ENCODE measurements around the gene CC2D2A. TPM values are rescaled to one million over a fixed set of nuclear protein-coding genes. Genes with fewer than 3 reads are reported as not detected.

CC2D2A gene
- total RNA-seq, 1 experiment from 2014 or later: 10.2 TPM

DNA sequence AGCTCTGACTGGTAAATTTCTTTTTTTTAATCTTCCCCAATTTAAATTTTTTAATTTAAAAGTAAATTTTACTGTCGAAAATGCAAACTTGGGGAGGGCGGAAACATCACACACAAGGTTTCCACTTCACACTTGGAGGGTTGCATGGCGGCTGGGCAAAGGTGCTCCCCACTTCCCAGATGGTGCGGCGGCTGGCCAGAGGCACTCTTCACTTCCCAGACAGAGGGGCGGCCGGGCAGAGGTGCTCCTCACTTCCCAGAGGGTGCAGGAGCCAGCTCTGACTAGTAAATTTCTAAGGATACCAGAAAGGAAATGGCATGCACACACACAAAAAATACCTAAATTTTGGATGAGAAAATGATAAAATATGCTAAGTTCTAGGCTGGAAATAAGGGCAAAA lies 25.4 kb upstream of the CC2D2A start:
- H3K36me3 Mint-ChIP-seq: no peaks in the 10 kb centered on the region
- H3K9me3 Mint-ChIP-seq: peaks cover 39% of the 10 kb centered on the region
- no peaks in the 10 kb centered on the region for H3K4me1 Mint-ChIP-seq
- H3K4me3 Mint-ChIP-seq: no peak overlapping the region
- ATAC-seq (no peak), DNase-seq (ENCODE audit: low spot score) (no peak)
- ChIA-PET CTCF (no interaction called here), POLR2A (no interaction called here)
- no peak for TF ChIP-seq GRHL2 (CRISPR knock-in tag; IDR thresholded peaks at IDR 0.05; ENCODE audit: insufficient replicate concordance, severe bottlenecking)
- TF ChIP-seq MXD4 (CRISPR knock-in tag; IDR thresholded peaks at IDR 0.05; ENCODE audit: borderline replicate concordance): no peak
- TF ChIP-seq SMAD3 (CRISPR knock-in tag; IDR thresholded peaks at IDR 0.05; ENCODE audit: borderline replicate concordance): no peak
- TF ChIP-seq, protein P1, sequence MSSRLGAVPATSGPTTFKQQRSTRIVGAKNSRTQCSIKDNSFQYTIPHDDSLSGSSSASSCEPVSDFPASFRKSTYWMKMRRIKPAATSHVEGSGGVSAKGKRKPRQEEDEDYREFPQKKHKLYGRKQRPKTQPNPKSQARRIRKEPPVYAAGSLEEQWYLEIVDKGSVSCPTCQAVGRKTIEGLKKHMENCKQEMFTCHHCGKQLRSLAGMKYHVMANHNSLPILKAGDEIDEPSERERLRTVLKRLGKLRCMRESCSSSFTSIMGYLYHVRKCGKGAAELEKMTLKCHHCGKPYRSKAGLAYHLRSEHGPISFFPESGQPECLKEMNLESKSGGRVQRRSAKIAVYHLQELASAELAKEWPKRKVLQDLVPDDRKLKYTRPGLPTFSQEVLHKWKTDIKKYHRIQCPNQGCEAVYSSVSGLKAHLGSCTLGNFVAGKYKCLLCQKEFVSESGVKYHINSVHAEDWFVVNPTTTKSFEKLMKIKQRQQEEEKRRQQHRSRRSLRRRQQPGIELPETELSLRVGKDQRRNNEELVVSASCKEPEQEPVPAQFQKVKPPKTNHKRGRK (CRISPR knock-in tag; IDR thresholded peaks at IDR 0.05; ENCODE audit: borderline replicate concordance): no peak
- TF ChIP-seq, protein P2, sequence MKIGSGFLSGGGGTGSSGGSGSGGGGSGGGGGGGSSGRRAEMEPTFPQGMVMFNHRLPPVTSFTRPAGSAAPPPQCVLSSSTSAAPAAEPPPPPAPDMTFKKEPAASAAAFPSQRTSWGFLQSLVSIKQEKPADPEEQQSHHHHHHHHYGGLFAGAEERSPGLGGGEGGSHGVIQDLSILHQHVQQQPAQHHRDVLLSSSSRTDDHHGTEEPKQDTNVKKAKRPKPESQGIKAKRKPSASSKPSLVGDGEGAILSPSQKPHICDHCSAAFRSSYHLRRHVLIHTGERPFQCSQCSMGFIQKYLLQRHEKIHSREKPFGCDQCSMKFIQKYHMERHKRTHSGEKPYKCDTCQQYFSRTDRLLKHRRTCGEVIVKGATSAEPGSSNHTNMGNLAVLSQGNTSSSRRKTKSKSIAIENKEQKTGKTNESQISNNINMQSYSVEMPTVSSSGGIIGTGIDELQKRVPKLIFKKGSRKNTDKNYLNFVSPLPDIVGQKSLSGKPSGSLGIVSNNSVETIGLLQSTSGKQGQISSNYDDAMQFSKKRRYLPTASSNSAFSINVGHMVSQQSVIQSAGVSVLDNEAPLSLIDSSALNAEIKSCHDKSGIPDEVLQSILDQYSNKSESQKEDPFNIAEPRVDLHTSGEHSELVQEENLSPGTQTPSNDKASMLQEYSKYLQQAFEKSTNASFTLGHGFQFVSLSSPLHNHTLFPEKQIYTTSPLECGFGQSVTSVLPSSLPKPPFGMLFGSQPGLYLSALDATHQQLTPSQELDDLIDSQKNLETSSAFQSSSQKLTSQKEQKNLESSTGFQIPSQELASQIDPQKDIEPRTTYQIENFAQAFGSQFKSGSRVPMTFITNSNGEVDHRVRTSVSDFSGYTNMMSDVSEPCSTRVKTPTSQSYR (CRISPR knock-in tag; IDR thresholded peaks at IDR 0.05): no peak
- TF ChIP-seq, protein P3, sequence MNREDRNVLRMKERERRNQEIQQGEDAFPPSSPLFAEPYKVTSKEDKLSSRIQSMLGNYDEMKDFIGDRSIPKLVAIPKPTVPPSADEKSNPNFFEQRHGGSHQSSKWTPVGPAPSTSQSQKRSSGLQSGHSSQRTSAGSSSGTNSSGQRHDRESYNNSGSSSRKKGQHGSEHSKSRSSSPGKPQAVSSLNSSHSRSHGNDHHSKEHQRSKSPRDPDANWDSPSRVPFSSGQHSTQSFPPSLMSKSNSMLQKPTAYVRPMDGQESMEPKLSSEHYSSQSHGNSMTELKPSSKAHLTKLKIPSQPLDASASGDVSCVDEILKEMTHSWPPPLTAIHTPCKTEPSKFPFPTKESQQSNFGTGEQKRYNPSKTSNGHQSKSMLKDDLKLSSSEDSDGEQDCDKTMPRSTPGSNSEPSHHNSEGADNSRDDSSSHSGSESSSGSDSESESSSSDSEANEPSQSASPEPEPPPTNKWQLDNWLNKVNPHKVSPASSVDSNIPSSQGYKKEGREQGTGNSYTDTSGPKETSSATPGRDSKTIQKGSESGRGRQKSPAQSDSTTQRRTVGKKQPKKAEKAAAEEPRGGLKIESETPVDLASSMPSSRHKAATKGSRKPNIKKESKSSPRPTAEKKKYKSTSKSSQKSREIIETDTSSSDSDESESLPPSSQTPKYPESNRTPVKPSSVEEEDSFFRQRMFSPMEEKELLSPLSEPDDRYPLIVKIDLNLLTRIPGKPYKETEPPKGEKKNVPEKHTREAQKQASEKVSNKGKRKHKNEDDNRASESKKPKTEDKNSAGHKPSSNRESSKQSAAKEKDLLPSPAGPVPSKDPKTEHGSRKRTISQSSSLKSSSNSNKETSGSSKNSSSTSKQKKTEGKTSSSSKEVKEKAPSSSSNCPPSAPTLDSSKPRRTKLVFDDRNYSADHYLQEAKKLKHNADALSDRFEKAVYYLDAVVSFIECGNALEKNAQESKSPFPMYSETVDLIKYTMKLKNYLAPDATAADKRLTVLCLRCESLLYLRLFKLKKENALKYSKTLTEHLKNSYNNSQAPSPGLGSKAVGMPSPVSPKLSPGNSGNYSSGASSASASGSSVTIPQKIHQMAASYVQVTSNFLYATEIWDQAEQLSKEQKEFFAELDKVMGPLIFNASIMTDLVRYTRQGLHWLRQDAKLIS (CRISPR knock-in tag; IDR thresholded peaks at IDR 0.05; ENCODE audit: borderline replicate concordance): no peak
- no peak for TF ChIP-seq JUN (CRISPR knock-in tag; IDR thresholded peaks at IDR 0.05)
- TF ChIP-seq NR2C2 (CRISPR knock-in tag; IDR thresholded peaks at IDR 0.05): no peak
- TF ChIP-seq PRRX2 (CRISPR knock-in tag; IDR thresholded peaks at IDR 0.05): no peak
- TF ChIP-seq, protein P4, sequence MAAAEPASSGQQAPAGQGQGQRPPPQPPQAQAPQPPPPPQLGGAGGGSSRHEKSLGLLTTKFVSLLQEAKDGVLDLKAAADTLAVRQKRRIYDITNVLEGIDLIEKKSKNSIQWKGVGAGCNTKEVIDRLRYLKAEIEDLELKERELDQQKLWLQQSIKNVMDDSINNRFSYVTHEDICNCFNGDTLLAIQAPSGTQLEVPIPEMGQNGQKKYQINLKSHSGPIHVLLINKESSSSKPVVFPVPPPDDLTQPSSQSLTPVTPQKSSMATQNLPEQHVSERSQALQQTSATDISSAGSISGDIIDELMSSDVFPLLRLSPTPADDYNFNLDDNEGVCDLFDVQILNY (CRISPR knock-in tag; IDR thresholded peaks at IDR 0.05): no peak
- TF ChIP-seq, protein P5, sequence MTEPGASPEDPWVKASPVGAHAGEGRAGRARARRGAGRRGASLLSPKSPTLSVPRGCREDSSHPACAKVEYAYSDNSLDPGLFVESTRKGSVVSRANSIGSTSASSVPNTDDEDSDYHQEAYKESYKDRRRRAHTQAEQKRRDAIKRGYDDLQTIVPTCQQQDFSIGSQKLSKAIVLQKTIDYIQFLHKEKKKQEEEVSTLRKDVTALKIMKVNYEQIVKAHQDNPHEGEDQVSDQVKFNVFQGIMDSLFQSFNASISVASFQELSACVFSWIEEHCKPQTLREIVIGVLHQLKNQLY (CRISPR knock-in tag; IDR thresholded peaks at IDR 0.05): no peak
- no peaks in the 10 kb centered on the region for H3K27me3 Mint-ChIP-seq (ENCODE audit: low read depth)
- H3K27ac Mint-ChIP-seq: no peak overlapping the region

DNA sequence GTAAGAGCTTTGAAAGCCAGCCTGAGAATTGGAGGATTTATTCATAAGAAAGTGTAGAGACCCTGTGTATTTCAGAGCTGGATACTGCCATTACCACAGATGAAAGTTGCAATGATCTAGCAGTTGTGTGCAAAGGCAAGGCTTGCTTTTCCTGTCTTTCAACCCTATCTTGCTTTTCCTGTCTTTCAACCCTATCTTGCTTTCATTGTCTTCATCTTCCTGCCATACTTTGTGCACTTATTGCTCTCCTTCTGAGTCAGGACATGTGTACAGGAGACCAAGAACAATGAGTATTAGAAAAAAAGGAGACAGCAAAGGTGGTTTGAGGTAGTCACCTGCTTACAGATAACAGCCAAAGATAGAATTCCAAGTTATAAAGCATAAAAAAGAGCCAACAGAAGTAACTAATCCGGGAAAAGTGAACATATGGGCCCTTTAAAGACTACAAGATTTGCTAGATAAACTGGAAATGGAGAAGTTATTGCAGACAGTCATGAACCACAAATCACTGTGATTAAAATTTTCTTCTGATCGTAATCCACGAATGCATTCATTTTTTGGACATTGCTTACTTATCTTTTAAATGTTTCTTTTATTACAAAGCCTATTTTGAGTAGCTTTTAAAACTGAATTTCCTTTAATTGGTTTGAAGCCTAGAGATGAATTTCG lies 24.7 kb upstream of the CC2D2A start:
- ChIA-PET CTCF (no interaction called here), POLR2A (no interaction called here)
- H3K36me3 Mint-ChIP-seq: no peaks in the 10 kb centered on the region
- no peak overlapping the region for H3K4me3 Mint-ChIP-seq
- ATAC-seq (no peak), DNase-seq (ENCODE audit: low spot score) (no peak)
- H3K27me3 Mint-ChIP-seq (ENCODE audit: low read depth): no peaks in the 10 kb centered on the region
- no peaks in the 10 kb centered on the region for H3K4me1 Mint-ChIP-seq
- no peak overlapping the region for H3K27ac Mint-ChIP-seq
- peaks cover 45% of the 10 kb centered on the region for H3K9me3 Mint-ChIP-seq
- TF ChIP-seq FOXJ3 (CRISPR knock-in tag; IDR thresholded peaks at IDR 0.05; ENCODE audit: borderline replicate concordance) (no peak), EMX1 (CRISPR knock-in tag; IDR thresholded peaks at IDR 0.05) (no peak), SP1 (CRISPR knock-in tag; conservative IDR thresholded peaks at IDR 0.05) (no peak)
- TF ChIP-seq, protein P6, sequence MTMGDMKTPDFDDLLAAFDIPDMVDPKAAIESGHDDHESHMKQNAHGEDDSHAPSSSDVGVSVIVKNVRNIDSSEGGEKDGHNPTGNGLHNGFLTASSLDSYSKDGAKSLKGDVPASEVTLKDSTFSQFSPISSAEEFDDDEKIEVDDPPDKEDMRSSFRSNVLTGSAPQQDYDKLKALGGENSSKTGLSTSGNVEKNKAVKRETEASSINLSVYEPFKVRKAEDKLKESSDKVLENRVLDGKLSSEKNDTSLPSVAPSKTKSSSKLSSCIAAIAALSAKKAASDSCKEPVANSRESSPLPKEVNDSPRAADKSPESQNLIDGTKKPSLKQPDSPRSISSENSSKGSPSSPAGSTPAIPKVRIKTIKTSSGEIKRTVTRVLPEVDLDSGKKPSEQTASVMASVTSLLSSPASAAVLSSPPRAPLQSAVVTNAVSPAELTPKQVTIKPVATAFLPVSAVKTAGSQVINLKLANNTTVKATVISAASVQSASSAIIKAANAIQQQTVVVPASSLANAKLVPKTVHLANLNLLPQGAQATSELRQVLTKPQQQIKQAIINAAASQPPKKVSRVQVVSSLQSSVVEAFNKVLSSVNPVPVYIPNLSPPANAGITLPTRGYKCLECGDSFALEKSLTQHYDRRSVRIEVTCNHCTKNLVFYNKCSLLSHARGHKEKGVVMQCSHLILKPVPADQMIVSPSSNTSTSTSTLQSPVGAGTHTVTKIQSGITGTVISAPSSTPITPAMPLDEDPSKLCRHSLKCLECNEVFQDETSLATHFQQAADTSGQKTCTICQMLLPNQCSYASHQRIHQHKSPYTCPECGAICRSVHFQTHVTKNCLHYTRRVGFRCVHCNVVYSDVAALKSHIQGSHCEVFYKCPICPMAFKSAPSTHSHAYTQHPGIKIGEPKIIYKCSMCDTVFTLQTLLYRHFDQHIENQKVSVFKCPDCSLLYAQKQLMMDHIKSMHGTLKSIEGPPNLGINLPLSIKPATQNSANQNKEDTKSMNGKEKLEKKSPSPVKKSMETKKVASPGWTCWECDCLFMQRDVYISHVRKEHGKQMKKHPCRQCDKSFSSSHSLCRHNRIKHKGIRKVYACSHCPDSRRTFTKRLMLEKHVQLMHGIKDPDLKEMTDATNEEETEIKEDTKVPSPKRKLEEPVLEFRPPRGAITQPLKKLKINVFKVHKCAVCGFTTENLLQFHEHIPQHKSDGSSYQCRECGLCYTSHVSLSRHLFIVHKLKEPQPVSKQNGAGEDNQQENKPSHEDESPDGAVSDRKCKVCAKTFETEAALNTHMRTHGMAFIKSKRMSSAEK (CRISPR knock-in tag; IDR thresholded peaks at IDR 0.05; ENCODE audit: borderline replicate concordance): no peak

Measured in WTC11 (cell line).